ENCODE results near the gene GRIN2C.
"Not testable (repeated sequence)": the region's sequence is repeated elsewhere in the genome, so short reads cannot be mapped to it uniquely, and the experiment has no call there.

Gene GRIN2C

DNA sequence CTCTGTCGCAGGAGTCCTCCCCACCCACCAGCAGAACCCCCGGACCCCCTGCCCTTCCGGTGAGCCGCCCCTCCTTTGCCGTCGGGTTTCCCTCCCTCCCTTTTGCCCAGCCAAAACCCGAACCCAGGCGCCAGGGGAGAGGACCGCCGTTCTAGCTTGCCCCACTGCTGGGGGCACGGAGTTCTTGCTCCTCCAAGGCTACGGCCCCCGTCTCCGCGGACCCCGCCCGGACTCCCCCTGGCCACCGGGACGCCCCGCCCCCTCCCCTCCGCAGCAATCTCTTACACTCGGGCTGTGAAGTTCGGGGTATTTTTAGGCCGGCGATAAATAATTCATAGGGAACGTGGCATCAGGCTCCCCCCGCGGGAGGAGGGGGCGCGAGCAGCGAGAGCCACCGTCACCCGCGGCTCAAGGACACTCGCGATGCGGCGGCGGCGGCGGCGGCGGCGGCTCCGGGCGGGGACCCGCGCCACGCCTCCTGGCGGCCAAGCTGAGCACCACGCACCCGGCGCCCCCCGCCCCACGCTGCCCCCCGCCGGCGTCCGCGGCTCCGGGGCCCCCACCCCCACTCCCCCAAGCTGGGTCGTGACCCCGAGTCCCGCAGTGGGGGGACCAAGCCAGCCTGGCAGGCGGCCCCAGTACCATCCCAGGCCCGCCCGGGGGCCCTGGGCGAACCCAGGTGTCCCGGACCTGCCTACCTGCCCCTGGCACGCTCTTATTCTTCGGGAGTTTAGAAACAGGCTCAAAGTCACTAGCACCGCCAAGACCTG lies at the start of gene GRIN2C:
Gene GRIN2C (minus strand): TSS at position 427 of the 770 bp plus-strand sequence. CDS start 4,793 bp downstream, outside the sequence.
- TF ChIP-seq RARB (CRISPR knock-in tag; IDR thresholded peaks at IDR 0.05), result no peak
- TF ChIP-seq GLIS3 (CRISPR knock-in tag; IDR thresholded peaks at IDR 0.05), result no peak
- TF ChIP-seq, protein P1, sequence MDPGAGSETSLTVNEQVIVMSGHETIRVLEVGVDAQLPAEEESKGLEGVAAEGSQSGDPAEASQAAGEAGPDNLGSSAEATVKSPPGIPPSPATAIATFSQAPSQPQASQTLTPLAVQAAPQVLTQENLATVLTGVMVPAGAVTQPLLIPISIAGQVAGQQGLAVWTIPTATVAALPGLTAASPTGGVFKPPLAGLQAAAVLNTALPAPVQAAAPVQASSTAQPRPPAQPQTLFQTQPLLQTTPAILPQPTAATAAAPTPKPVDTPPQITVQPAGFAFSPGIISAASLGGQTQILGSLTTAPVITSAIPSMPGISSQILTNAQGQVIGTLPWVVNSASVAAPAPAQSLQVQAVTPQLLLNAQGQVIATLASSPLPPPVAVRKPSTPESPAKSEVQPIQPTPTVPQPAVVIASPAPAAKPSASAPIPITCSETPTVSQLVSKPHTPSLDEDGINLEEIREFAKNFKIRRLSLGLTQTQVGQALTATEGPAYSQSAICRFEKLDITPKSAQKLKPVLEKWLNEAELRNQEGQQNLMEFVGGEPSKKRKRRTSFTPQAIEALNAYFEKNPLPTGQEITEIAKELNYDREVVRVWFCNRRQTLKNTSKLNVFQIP (CRISPR knock-in tag; IDR thresholded peaks at IDR 0.05; ENCODE audit: borderline replicate concordance, low read depth), result no peak
- TF ChIP-seq TOX (CRISPR knock-in tag; IDR thresholded peaks at IDR 0.05; ENCODE audit: borderline replicate concordance), result no peak
- TF ChIP-seq CSRNP3 (CRISPR knock-in tag; IDR thresholded peaks at IDR 0.05), result no peak
- TF ChIP-seq, protein P2, sequence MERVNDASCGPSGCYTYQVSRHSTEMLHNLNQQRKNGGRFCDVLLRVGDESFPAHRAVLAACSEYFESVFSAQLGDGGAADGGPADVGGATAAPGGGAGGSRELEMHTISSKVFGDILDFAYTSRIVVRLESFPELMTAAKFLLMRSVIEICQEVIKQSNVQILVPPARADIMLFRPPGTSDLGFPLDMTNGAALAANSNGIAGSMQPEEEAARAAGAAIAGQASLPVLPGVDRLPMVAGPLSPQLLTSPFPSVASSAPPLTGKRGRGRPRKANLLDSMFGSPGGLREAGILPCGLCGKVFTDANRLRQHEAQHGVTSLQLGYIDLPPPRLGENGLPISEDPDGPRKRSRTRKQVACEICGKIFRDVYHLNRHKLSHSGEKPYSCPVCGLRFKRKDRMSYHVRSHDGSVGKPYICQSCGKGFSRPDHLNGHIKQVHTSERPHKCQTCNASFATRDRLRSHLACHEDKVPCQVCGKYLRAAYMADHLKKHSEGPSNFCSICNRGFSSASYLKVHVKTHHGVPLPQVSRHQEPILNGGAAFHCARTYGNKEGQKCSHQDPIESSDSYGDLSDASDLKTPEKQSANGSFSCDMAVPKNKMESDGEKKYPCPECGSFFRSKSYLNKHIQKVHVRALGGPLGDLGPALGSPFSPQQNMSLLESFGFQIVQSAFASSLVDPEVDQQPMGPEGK (CRISPR knock-in tag; IDR thresholded peaks at IDR 0.05; ENCODE audit: borderline replicate concordance), result no peak
- ATAC-seq, result peak; percentile 31

DNA sequence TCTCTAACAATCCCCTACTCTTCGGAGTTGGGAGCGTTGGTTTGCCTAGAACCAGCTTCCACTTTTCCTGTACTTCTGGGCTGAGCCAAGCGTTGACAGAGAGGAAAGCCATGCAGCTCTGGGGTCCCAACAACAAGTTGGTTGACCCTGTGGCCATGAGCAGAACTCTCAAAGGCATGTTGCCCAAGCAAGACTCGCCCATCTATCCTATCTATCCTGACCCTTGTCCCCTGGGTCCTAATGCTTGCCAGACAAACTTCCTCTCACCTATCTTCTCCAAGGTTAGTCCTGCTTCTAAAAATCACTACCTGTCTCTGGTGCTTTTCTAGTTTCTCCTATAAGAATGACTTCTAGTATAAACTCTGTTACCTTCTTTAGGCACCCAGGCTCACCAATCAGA lies 49.4 kb upstream of the GRIN2C start:
- not testable (repeated sequence) for ATAC-seq

DNA sequence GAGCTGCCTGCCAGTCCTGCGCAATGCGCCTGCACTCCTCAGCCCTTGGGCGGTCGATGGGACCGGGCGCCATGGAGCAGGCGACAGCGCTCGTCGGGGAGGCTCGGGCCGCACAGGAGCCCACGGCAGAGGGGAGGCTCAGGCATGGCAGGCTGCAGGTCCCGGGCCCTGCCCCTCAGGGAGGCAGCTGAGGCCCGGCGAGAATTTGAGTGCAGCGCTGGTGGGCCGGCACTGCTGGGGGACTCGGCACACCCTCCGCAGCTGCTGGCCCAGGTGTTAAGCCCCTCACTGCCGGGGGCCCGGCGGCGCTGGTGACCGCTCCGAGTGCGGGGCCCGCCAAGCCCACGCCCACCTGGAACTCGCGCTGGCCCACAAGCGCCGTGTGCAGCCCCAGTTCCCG lies 47.3 kb upstream of the GRIN2C start:
- TF ChIP-seq CSDC2 (CRISPR knock-in tag; IDR thresholded peaks at IDR 0.05) (no peak), CREB5 (CRISPR knock-in tag; IDR thresholded peaks at IDR 0.05; ENCODE audit: low read depth) (no peak), CSRNP3 (CRISPR knock-in tag; IDR thresholded peaks at IDR 0.05) (no peak), TOX (CRISPR knock-in tag; IDR thresholded peaks at IDR 0.05; ENCODE audit: borderline replicate concordance) (no peak), GLIS3 (CRISPR knock-in tag; IDR thresholded peaks at IDR 0.05) (no peak), ZNF70 (CRISPR knock-in tag; IDR thresholded peaks at IDR 0.05) (no peak), ZC3H10 (CRISPR knock-in tag; IDR thresholded peaks at IDR 0.05) (no peak), ESRRG (CRISPR knock-in tag; IDR thresholded peaks at IDR 0.05) (no peak), RARB (CRISPR knock-in tag; IDR thresholded peaks at IDR 0.05) (no peak), PPARA (CRISPR knock-in tag; IDR thresholded peaks at IDR 0.05; ENCODE audit: borderline replicate concordance) (no peak), TSHZ2 (CRISPR knock-in tag; IDR thresholded peaks at IDR 0.05) (no peak), SNAI2 (CRISPR knock-in tag; IDR thresholded peaks at IDR 0.05) (no peak), ZFP3 (CRISPR knock-in tag; IDR thresholded peaks at IDR 0.05) (no peak)
- TF ChIP-seq, protein P1 (CRISPR knock-in tag; IDR thresholded peaks at IDR 0.05; ENCODE audit: borderline replicate concordance, low read depth), result no peak
- TF ChIP-seq, protein P2 (CRISPR knock-in tag; IDR thresholded peaks at IDR 0.05; ENCODE audit: borderline replicate concordance), result no peak

DNA sequence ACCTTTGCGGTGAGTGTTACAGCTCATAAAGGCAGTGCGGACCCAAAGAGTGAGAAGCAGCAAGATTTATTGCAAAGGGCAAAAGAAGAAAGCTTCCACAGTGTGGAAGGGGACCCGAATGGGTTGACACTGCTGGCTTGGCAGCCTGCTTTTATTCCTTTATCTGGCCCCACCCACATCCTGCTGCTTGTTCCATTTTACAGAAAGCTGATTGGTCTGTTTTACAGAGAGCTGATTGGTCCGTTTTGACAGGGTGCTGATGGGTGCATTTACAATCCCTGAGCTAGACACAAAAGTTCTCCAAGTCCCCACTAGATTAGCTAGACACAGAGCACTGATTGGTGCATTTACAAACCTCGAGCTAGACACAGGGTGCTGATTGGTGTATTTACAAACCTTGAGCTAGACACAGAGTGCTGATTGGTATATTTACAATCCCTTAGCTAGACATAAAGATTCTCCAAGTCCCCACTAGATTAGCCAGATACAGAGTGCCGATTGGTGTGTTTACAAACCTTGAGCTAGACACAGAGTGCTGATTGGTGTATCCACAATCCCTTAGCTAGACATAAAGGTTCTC lies 46.6 kb upstream of the GRIN2C start:
- ATAC-seq, result not testable (repeated sequence)

More for the DNA sequence above, 47.3 kb upstream of the GRIN2C start:
- no peak for ATAC-seq
